Testis (tissue), 3 donors: ENCODE data around the gene SPRN. TPM values are rescaled to one million over a fixed set of nuclear protein-coding genes. Genes with fewer than 3 reads are reported as not detected.

Experiments used
- DNase-seq: peaks from one replicate; pipeline ENCODE4 v3.0.0-alpha.2; 2019
- H3K27ac ChIP-seq, 2 donors: fragments of 200-600 bp; sonication (generic); one replicate each; pipeline ENCODE4 v1.5.1; 2019
- H3K27me3 ChIP-seq: fragments of 200-600 bp; sonication (generic); one replicate; pipeline ENCODE4 v1.5.1; 2019
- H3K36me3 ChIP-seq: fragments of 200-600 bp; sonication (generic); one replicate; pipeline ENCODE4 v1.5.1; 2017; ENCODE audit warnings: low read depth; ENCODE audit errors: missing control alignments
- H3K4me1 ChIP-seq: fragments of 200-600 bp; sonication (generic); one replicate; pipeline ENCODE4 v1.5.1; 2019
- H3K4me3 ChIP-seq, 2 donors: fragments of 200-600 bp; sonication (generic); one replicate each; pipeline ENCODE4 v1.5.1; 2017 to 2019
- H3K9me3 ChIP-seq: fragments of 200-600 bp; sonication (generic); one replicate; pipeline ENCODE4 v1.5.1; 2017
- POLR2A ChIP-seq: fragments of 450-650 bp; IDR thresholded peaks from one replicate; pipeline ENCODE4 v1.6.1; 2017; ENCODE audit warnings: antibody characterized with exemption, mild to moderate bottlenecking, moderate library complexity
- WGBS, 2 donors: methylation state at CpG; one replicate each; pipeline ENCODE4 v1.1.5; 2018; 5-methylcytosine and 5-hydroxymethylcytosine counted together
- intact Hi-C: fragments of 100-400 bp; cut with DNase I; formaldehyde crosslinking; loops from one replicate; pipeline ENCODE4 v1.15.1; 2023; ENCODE audit warnings: low total_unique reads
- polyA plus RNA-seq: library from polyadenylated mRNA; stranded (reverse); fragments of 350-450 nt; fragmentation: Illumina TruSeq; extraction: RNeasy Lipid Tissue Mini Kit (QIAGEN cat#74804); gene quantifications from one replicate; pipeline ENCODE4 v1.2.3, GENCODE V29; 2014; ENCODE audit warnings: low read depth, low replicate concordance; ENCODE audit not compliant: insufficient read depth
- total RNA-seq, 2 donors: library from RNA; depleted of rRNA; stranded (reverse); fragments of >200 nt; gene quantifications; one replicate each; pipeline ENCODE4 v1.2.3, GENCODE V29; 2016
- TF ChIP-seq, protein P1 (sequence below), 3 experiments: fragments of 450-650 bp in 2 of 3; fragments of 200-600 bp in 1 of 3; sonication (generic) in 1 of 3; IDR thresholded peaks; one replicate each; pipeline ENCODE4 v1.5.1; 2016 to 2019; ENCODE audit warnings: antibody characterized with exemption in 3 of 3, mild to moderate bottlenecking in 2 of 3, moderate library complexity in 1 of 3

The SPRN gene
- total and polyA plus RNA-seq, 3 donors from 2014 or later = 1.7 to 2.7 (median 1.8) TPM

- no peak overlapping the region for H3K4me3 ChIP-seq
- no peaks in the 10 kb centered on the region for H3K9me3 ChIP-seq
- TF ChIP-seq POLR2A = no peak
- TF ChIP-seq, protein P1, sequence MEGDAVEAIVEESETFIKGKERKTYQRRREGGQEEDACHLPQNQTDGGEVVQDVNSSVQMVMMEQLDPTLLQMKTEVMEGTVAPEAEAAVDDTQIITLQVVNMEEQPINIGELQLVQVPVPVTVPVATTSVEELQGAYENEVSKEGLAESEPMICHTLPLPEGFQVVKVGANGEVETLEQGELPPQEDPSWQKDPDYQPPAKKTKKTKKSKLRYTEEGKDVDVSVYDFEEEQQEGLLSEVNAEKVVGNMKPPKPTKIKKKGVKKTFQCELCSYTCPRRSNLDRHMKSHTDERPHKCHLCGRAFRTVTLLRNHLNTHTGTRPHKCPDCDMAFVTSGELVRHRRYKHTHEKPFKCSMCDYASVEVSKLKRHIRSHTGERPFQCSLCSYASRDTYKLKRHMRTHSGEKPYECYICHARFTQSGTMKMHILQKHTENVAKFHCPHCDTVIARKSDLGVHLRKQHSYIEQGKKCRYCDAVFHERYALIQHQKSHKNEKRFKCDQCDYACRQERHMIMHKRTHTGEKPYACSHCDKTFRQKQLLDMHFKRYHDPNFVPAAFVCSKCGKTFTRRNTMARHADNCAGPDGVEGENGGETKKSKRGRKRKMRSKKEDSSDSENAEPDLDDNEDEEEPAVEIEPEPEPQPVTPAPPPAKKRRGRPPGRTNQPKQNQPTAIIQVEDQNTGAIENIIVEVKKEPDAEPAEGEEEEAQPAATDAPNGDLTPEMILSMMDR (IDR thresholded peaks at IDR 0.05) = no peak
- no peaks in the 10 kb centered on the region for H3K4me1 ChIP-seq
- no peak overlapping the region for H3K27ac ChIP-seq
- intact Hi-C loops = no loop called here
- WGBS, 2 donors = 91 to 93% methylated on average over 17 of the region's 17 CpGs
- no peak for DNase-seq
- H3K36me3 ChIP-seq = no peaks in the 10 kb centered on the region
- H3K27me3 ChIP-seq = no peaks in the 10 kb centered on the region
Observed at GRCh38 chr10:133467286-133467911, 43.0 kb upstream of the SPRN start.

- WGBS, 2 donors = 97 to 98% methylated on average over 6 to 7 of the region's 7 CpGs
- H3K27ac ChIP-seq = no peak overlapping the region
- H3K4me1 ChIP-seq = no peaks in the 10 kb centered on the region
- no peaks in the 10 kb centered on the region for H3K27me3 ChIP-seq
- no peak for TF ChIP-seq POLR2A
- TF ChIP-seq, protein P1 (IDR thresholded peaks at IDR 0.05) = no peak
- H3K4me3 ChIP-seq = no peak overlapping the region
- DNase-seq = no peak
- intact Hi-C loops = no loop called here
- H3K36me3 ChIP-seq = no peaks in the 10 kb centered on the region
- H3K9me3 ChIP-seq = no peaks in the 10 kb centered on the region
Observed at GRCh38 chr10:133466683-133467275, 42.4 kb upstream of the SPRN start.

GRCh38 chr10:133465950-133466474 lies 41.6 kb upstream of the SPRN start:
- no peak overlapping the region for H3K27ac ChIP-seq
- WGBS, 2 donors = 91 to 94% methylated on average over 5 to 7 of the region's 7 CpGs
- H3K27me3 ChIP-seq = no peaks in the 10 kb centered on the region
- DNase-seq = no peak
- H3K4me1 ChIP-seq = no peaks in the 10 kb centered on the region
- no peak overlapping the region for H3K4me3 ChIP-seq
- intact Hi-C loops = no loop called here
- TF ChIP-seq, protein P1 (IDR thresholded peaks at IDR 0.05) = no peak
- no peak for TF ChIP-seq POLR2A
- no peaks in the 10 kb centered on the region for H3K36me3 ChIP-seq
- H3K9me3 ChIP-seq = no peaks in the 10 kb centered on the region

- no peaks in the 10 kb centered on the region for H3K9me3 ChIP-seq
- no peaks in the 10 kb centered on the region for H3K4me1 ChIP-seq
- no peak for DNase-seq
- no peak overlapping the region for H3K27ac ChIP-seq
- H3K27me3 ChIP-seq = no peaks in the 10 kb centered on the region
- H3K36me3 ChIP-seq = no peaks in the 10 kb centered on the region
- H3K4me3 ChIP-seq = no peak overlapping the region
- intact Hi-C loops = no loop called here
- 37 to 48% methylated on average over 4 to 53 of the region's 55 CpGs for WGBS, 2 donors
- no peak for TF ChIP-seq POLR2A
- TF ChIP-seq, protein P1 (IDR thresholded peaks at IDR 0.05) = no peak
Observed at GRCh38 chr10:133465191-133465949, 40.9 kb upstream of the SPRN start.
